HCT116 (cell line): ENCODE data around the gene FAM177B. TPM values are rescaled to one million over a fixed set of nuclear protein-coding genes. Genes with fewer than 3 reads are reported as not detected.

Experiments
- ATAC-seq: fragments of 200-7000 bp; cut with Tn5 transposase; 2 replicates; pipeline ENCODE4 v1.9.1; 2020; ENCODE audit warnings: mild to moderate bottlenecking, moderate library complexity
- BruUV-seq: library from RNA; stranded (reverse); fragments of 400-500 nt; replicated peaks from 2 replicates; lab custom pipeline; 2021; lab: Mats Ljungman, UMichigan
- CTCF ChIA-PET: fragments of 300-600 bp; sonication (Branson Sonifier 250); formaldehyde crosslinking; loops from one replicate; lab custom pipeline; 2021; ENCODE audit warnings: antibody characterized with exemption; lab: Charles Lee
- POLR2A ChIA-PET: fragments of 300-600, 350-600 bp; sonication (Branson Sonifier 250); formaldehyde crosslinking; loops from one replicate; lab custom pipeline; 2021; ENCODE audit warnings: antibody characterized with exemption; lab: Charles Lee
- RAD21 ChIA-PET, 2 experiments: fragments of 300-600 bp; sonication (Branson Sonifier 250); formaldehyde crosslinking; loops; one replicate each; lab custom pipeline; 2023; ENCODE audit warnings: low total read pairs in 2 of 2; ENCODE audit not compliant: uncharacterized antibody in 2 of 2, unreplicated experiment in 2 of 2, low non-redundant PET in 1 of 2; lab: Charles Lee
- DNase-seq: peaks from one replicate; pipeline ENCODE4 v3.0.0-alpha.2; 2010; ENCODE audit warnings: low read depth, low spot score
- H2AFZ ChIP-seq: fragments of 200-600 bp; shearing (Covaris generic), sonication (generic); 2 replicates; pipeline ENCODE4 v1.6.1; 2017; ENCODE audit warnings: low read depth, mixed run types, mixed read lengths, antibody characterized with exemption, low read length; ENCODE audit not compliant: poor library complexity, severe bottlenecking
- H3K27ac ChIP-seq: 2 replicates; pipeline ENCODE4 v1.5.1; 2012; ENCODE audit warnings: low read depth, low read length
- H3K27me3 ChIP-seq: fragments of 200-600 bp; sonication (generic); 2 replicates; pipeline ENCODE4 v1.6.1; 2016; ENCODE audit warnings: mixed run types, low read length, mixed read lengths; ENCODE audit not compliant: insufficient read depth
- H3K36me3 ChIP-seq, 2 experiments: fragments of 200-500 bp in 1 of 2; fragments of 200-600 bp in 1 of 2; sonication (Bioruptor generic) in 1 of 2; sonication (generic) in 1 of 2; 2 replicates each; pipeline versions ENCODE4 v1.5.1 to v1.6.1; 2014 to 2016; ENCODE audit warnings: low read length in 2 of 2, inconsistent platforms in 1 of 2, mixed read lengths in 1 of 2, mixed run types in 1 of 2; ENCODE audit not compliant: insufficient read depth in 2 of 2, control insufficient read depth in 1 of 2
- H3K4me1 ChIP-seq, 2 experiments: fragments of 200-600 bp in 1 of 2; sonication (generic) in 1 of 2; 2 replicates each; pipeline versions ENCODE4 v1.5.1 to v1.6.1; 2012 to 2017; ENCODE audit warnings: low read length in 2 of 2, inconsistent platforms in 1 of 2, mild to moderate bottlenecking in 1 of 2, mixed read lengths in 1 of 2, mixed run types in 1 of 2, moderate library complexity in 1 of 2; ENCODE audit not compliant: insufficient read depth in 2 of 2, control insufficient read depth in 1 of 2
- H3K4me2 ChIP-seq: fragments of 200-600 bp; sonication (generic); 2 replicates; pipeline ENCODE4 v1.6.1; 2017; ENCODE audit warnings: mixed run types, low read length, mixed read lengths
- H3K4me3 ChIP-seq, 2 experiments: fragments of 200-600 bp in 1 of 2; sonication (generic) in 1 of 2; replicated peaks in 1 of 2; 2 replicates each; pipeline ENCODE4 v1.5.1; 2011 to 2016; ENCODE audit warnings: low read length in 2 of 2, control low read depth in 1 of 2, low read depth in 1 of 2, mild to moderate bottlenecking in 1 of 2, mixed read lengths in 1 of 2, mixed run types in 1 of 2
- H3K79me2 ChIP-seq: fragments of 200-600 bp; sonication (generic); 2 replicates; pipeline ENCODE4 v1.6.1; 2017; ENCODE audit warnings: mild to moderate bottlenecking, mixed run types, low read length, moderate library complexity, mixed read lengths; ENCODE audit not compliant: insufficient read depth
- H3K9ac ChIP-seq: fragments of 200-600 bp; sonication (generic); 2 replicates; pipeline ENCODE4 v1.6.1; 2016; ENCODE audit warnings: low read length, mixed read lengths
- H3K9me2 ChIP-seq: fragments of 200-600 bp; sonication (generic), shearing (Covaris generic); 2 replicates; pipeline ENCODE4 v1.6.1; 2017; ENCODE audit warnings: mixed run types, mild to moderate bottlenecking, moderate library complexity; ENCODE audit not compliant: insufficient read depth
- H3K9me3 ChIP-seq, 2 experiments: fragments of 200-500 bp in 1 of 2; fragments of 200-600 bp in 1 of 2; sonication (Bioruptor generic) in 1 of 2; sonication (generic) in 1 of 2; 2 replicates each; pipeline ENCODE4 v1.6.1; 2014 to 2017; ENCODE audit warnings: low read length in 2 of 2, mixed read lengths in 2 of 2, inconsistent platforms in 1 of 2, low read depth in 1 of 2, mild to moderate bottlenecking in 1 of 2, mixed run types in 1 of 2, moderate library complexity in 1 of 2; ENCODE audit not compliant: control insufficient read depth in 1 of 2, insufficient read depth in 1 of 2
- H4K20me1 ChIP-seq: fragments of 200-600 bp; sonication (generic), shearing (Covaris generic); 2 replicates; pipeline ENCODE4 v1.6.1; 2017; ENCODE audit warnings: mixed run types, mild to moderate bottlenecking, moderate library complexity; ENCODE audit not compliant: insufficient read depth
- EGR1 ChIP-seq: IDR thresholded peaks from 2 replicates; pipeline ENCODE4 v1.6.1; 2012; ENCODE audit warnings: low read depth
- ELF1 ChIP-seq: IDR thresholded peaks from 2 replicates; pipeline ENCODE4 v1.6.1; 2012; ENCODE audit warnings: low read depth, borderline replicate concordance
- EZH2phosphoT487 ChIP-seq: fragments of 200-600 bp; IDR thresholded peaks from 2 replicates; pipeline ENCODE4 v1.6.1; 2018; ENCODE audit warnings: antibody characterized with exemption, borderline replicate concordance
- FOSL1 ChIP-seq: IDR thresholded peaks from 2 replicates; pipeline ENCODE4 v1.6.1; 2012; ENCODE audit warnings: low read depth
- JUND ChIP-seq: IDR thresholded peaks from 2 replicates; pipeline ENCODE4 v1.6.1; 2012
- POLR2A ChIP-seq: IDR thresholded peaks from 2 replicates; pipeline ENCODE4 v1.7.0; 2011; ENCODE audit warnings: borderline replicate concordance; ENCODE audit not compliant: insufficient read depth, insufficient read length; ENCODE audit errors: extremely low read depth
- POLR2AphosphoS5 ChIP-seq: IDR thresholded peaks from 2 replicates; pipeline ENCODE4 v1.6.1; 2011; ENCODE audit warnings: mild to moderate bottlenecking, low read depth, low read length, moderate library complexity
- SIN3A ChIP-seq: IDR thresholded peaks from 2 replicates; pipeline ENCODE4 v1.6.1; 2012; ENCODE audit warnings: low read depth
- SP1 ChIP-seq: IDR thresholded peaks from 2 replicates; pipeline ENCODE4 v1.6.1; 2012; ENCODE audit warnings: low read depth
- TCF7L2 ChIP-seq: IDR thresholded peaks from 2 replicates; pipeline ENCODE4 v1.7.0; 2011; ENCODE audit warnings: borderline replicate concordance, inconsistent platforms; ENCODE audit not compliant: insufficient read depth, insufficient read length; ENCODE audit errors: extremely low read depth
- ZFX ChIP-seq: fragments of 450-650 bp; IDR thresholded peaks from 2 replicates; pipeline ENCODE4 v1.6.1; 2017
- intact Hi-C: fragments of 100-400 bp; cut with micrococcal nuclease; formaldehyde crosslinking; loops from 2 replicates; pipeline ENCODE4 v1.10.0; 2022
- total RNA-seq: library from RNA; stranded (reverse); gene quantifications from one replicate; pipeline ENCODE4 v1.2.1, GENCODE V29; 2021; ENCODE audit not compliant: unreplicated experiment

The FAM177B gene
- total RNA-seq, 1 experiment from 2014 or later = not detected

DNA sequence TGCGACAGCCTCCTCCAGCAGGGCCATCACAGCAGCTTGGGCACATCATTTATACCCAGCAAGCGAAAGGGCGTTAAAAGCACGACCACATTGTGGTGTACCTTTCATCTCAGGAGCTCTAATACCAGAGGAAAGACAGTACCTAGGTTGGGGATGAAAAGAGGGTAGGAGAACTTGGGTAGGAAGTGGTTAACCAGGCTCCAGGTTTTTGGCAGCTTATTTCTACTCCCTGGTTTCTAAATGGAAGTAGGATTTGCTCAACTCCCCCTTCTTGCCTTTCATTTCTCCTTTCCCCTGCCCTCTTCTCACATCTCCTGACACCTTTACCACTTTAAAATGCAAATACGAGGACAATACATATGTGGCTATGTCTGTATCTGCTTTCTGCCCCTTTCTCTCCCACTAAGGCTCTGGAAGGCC lies 30.2 kb downstream of the FAM177B start:
- no peak for DNase-seq
- no peak for ATAC-seq
- no peaks in the 10 kb centered on the region for H3K36me3 ChIP-seq
- no peak for TF ChIP-seq SIN3A
- TF ChIP-seq ELF1 = no peak
- TF ChIP-seq JUND = no peak
- TF ChIP-seq ZFX = no peak
- H3K9me3 ChIP-seq = peaks cover 8 to 14% of the 10 kb centered on the region in 2 experiments; a peak in 2 of 4 replicates
- ChIA-PET POLR2A (no interaction called here), RAD21 (no interaction called here), CTCF (no interaction called here)
- no peak overlapping the region for H3K9ac ChIP-seq
- H4K20me1 ChIP-seq = no peaks in the 10 kb centered on the region
- no TSS peak for BruUV-seq
- H3K4me2 ChIP-seq = no peak overlapping the region
- no peaks in the 10 kb centered on the region for H3K79me2 ChIP-seq
- H3K27ac ChIP-seq = no peak overlapping the region
- H3K4me1 ChIP-seq = no peaks in the 10 kb centered on the region
- H3K9me2 ChIP-seq = no peaks in the 10 kb centered on the region
- no peak overlapping the region for H2AFZ ChIP-seq
- no peak overlapping the region for H3K4me3 ChIP-seq
- intact Hi-C loops = no loop called here
- no peaks in the 10 kb centered on the region for H3K27me3 ChIP-seq

DNA sequence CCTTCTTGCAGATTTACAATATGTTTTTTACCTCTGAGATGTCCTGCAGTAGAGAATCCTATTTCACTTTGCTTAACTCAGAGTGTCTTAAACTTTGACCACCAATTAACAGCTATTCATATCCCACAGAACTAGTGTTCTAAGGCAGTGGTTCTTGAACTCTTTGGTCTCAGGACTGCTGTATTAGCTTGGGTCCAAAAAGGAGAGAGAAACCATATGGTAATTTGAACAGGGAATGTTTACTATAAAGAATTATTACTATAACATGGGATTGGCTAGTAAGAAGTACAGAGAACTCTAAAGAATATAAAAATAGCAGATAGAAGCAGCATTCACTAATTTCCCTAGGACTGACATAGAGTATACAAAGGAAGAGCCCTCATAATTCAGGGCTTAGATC lies 31.6 kb downstream of the FAM177B start:
- H2AFZ ChIP-seq = no peak overlapping the region
- no peak overlapping the region for H3K27ac ChIP-seq
- no TSS peak for BruUV-seq
- intact Hi-C loops = no loop called here
- H3K27me3 ChIP-seq = no peaks in the 10 kb centered on the region
- RAD21 ChIA-PET = no interaction called here
- H4K20me1 ChIP-seq = no peaks in the 10 kb centered on the region
- CTCF ChIA-PET = no interaction called here
- no peaks in the 10 kb centered on the region for H3K36me3 ChIP-seq
- no peak for ATAC-seq
- TF ChIP-seq FOSL1 (no peak), POLR2AphosphoS5 (no peak), POLR2A (no peak), ZFX (no peak), EGR1 (no peak), SP1 (no peak), EZH2phosphoT487 (no peak), TCF7L2 (no peak)
- TF ChIP-seq, all 23 proteins: peak for 0
- no peak for DNase-seq
- Histone ChIP-seq H3K4me3 (no peak overlapping the region), H3K9ac (no peak overlapping the region), H3K9me2 (no peaks in the 10 kb centered on the region), H3K4me1 (no peaks in the 10 kb centered on the region), H3K4me2 (no peak overlapping the region), H3K9me3 (peaks cover 8 to 14% of the 10 kb centered on the region in 2 experiments; a peak in 2 of 4 replicates), H3K79me2 (no peaks in the 10 kb centered on the region)
- POLR2A ChIA-PET = no interaction called here
